GM19438 (cell line): ENCODE results near the gene N4BP2L1.

Experiments
- ATAC-seq: cut with Tn5 transposase; IDR thresholded peaks from one replicate; pipeline ENCODE4 v1.9.1; 2021; ENCODE audit warnings: low read depth; ENCODE audit not compliant: unreplicated experiment

Gene N4BP2L1

GRCh38 chr13:32427852-32428580 lies at the start of gene N4BP2L1:
Gene N4BP2L1, minus strand, starts transcription at chr13:32428130. Its CDS starts 48 bp downstream, at chr13:32428082.
- ATAC-seq = peak; percentile 74

DNA sequence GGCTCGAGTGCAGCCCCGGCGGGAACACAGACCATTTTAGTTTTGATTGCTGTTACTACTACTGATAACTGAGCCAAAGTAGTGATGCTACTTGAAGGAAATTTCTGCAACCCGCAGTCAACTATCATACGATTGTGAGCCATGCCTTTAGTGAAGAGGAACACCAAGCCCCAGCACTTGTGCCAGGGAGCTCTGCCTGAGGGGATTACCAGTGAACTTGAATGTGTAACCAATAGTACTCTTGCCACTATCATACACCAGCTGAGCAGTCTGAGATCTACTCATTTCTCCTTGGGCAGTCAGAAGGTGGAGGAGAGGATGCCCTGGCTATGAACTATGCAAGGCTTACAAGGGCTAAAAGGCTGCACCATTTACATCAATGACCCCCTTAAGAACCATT lies 49.0 kb upstream of the N4BP2L1 start:
- ATAC-seq = no peak

DNA sequence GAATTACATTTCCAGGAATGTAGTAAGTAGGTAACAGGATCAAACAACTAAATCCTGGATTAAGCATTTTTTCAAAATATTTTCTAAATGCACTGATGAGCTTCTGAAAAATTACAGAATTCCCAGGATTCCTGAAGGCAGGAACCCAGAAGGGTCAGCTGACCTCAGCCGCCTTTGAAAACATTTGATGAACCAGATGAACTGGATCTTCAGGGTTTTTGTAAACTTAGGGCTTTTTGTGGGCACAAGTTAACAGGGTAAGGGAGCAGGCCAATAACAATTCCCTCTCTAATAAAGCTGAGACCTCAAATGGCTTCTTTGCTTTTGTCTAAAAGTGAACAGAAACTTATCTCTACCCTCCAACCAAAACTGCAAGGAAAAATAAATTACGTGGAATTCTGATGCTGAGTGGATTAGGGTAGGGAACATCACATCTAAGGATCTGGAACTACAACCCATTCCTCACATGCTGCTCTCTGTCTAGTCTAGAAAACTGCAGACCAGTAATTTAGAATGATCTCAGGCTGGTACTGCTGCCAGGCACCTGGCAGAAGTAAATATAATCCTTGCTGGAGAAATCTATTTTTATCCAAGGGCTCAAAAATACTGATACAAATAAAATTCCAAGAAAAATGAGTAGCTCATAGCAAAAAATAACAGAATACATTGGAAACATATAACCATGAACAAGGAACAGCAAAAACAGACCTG lies 48.2 kb upstream of the N4BP2L1 start:
- ATAC-seq = no peak

- ATAC-seq = no peak
These were observed 47.3 kb upstream of the N4BP2L1 start for GRCh38 chr13:32474999-32475792.

DNA sequence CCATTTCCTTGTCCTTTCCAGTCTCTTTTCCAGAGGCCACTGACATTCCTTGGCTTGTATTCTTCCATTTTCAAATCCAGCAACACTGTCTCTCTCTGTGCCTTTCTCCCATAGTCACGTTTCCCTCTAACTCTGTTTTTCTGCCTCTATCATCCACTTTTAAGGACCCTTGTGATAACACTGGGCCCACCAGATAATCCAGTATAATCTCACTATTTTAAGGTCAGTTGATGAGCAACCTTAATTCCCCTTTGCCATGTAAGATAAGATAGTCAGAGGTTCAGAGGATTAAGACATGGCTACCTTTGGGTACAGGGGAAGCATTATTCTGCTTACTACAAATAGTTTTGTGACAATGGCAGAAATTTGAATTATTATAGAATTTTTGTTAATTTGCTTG lies 45.7 kb upstream of the N4BP2L1 start:
- ATAC-seq = no peak

DNA sequence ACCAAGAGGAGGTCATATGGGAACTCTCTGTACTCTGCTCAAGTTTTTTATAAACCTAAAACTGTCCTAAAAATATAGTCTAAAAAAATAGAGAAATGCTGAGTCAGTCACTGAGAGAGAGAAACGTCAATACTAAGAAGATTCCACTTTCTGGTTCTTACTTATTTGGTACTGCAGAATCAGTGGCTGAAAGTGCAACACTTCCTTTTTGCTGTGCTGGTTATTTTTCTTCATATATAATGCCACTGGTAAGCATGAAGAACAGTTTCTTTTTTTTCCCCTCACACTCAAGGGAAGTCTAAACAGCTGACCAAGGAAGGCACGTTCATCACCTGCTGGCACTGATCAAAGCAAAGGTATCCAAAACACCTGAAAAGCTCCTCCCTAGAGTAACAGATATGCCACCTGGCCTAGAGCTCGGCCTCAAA lies 44.3 kb upstream of the N4BP2L1 start:
- ATAC-seq = peak; percentile 81

DNA sequence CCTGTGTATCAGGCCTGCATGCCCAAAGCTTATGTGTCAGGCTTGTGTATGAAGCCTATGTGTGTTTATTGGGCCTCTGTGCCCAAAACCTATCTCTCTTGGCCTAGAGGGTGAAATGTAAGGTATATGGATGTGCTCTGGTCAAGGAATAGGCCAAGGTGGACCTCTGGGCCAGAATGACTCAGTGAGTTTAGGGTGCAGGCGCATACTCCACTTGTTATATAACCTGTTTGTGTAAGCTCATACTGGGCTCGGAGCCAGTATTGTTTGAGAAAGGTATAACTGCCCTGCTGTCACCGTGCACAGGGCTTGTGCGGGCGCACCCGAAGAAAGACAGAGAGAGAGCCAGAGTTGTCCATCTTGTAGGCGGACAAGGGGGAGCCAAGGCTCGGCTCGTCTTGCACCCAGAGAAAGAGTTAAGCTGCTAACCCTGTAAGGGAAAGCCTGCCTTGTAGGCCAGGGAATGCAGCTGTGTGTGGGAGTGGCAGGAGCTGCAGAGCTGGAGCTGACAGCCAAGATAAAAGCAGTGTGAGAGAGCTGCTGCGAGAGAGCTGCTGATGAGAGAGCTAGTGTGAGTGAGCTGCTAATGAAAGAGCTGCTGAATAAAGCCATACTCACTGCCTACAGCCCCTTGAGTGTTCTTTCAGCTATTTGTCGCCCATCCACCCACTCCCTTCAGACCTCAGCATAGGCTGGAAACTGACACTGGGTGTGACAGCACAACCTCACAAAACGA lies 43.4 kb upstream of the N4BP2L1 start:
- ATAC-seq = no peak

DNA sequence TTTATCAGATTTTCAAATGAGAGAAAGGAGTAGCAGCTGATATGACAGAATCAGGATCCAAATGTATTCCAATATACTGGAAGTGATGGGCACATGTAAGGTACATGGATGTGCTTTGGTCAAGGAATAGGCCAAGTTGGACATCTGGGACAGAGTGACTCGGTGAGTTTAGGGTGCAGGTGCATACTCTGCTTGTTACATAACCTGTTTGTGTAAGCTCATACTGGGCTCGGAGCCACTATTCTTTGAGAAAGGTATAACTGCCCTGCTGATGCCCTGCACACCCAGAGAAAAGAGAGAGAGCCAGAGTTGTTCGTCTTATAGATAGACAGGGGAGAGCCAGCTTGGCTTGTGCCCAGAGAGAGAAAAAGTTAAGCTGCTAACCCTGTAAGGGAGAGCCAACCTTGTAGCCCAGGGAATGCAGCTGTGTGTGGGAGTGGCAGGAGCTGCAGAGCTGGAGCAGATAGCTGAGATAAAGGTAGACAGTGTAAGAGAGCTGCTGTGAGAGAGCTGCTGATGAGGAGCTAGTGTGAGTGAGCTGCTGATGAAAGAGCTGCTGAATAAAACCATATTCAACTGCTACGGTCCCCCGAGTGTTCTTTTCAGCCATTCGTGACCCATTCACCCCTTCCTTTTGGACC lies 40.7 kb upstream of the N4BP2L1 start:
- ATAC-seq = no peak

DNA sequence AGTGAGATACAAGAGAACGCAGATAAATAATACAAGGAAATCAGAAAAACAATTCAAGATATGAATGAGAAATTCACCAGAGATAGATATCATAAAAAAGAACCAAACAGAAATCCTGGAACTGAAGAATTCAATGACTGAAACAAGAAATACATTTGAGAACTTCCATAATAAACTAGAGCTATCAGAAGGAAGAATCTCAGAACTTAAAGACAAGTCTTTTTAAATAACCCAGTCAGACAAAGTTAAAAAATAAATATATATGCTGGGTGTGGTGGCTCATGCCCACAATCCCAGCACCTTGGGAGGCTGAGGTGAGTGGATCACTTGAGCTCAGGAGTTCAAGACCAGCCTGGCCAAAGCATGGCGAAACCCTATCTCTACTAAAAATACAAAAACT lies 28.7 kb upstream of the N4BP2L1 start:
- ATAC-seq = no peak

GRCh38 chr13:32455594-32455903 lies 27.6 kb upstream of the N4BP2L1 start:
- no peak for ATAC-seq

- no peak for ATAC-seq
These were observed 27.1 kb upstream of the N4BP2L1 start for GRCh38 chr13:32454886-32455593.

DNA sequence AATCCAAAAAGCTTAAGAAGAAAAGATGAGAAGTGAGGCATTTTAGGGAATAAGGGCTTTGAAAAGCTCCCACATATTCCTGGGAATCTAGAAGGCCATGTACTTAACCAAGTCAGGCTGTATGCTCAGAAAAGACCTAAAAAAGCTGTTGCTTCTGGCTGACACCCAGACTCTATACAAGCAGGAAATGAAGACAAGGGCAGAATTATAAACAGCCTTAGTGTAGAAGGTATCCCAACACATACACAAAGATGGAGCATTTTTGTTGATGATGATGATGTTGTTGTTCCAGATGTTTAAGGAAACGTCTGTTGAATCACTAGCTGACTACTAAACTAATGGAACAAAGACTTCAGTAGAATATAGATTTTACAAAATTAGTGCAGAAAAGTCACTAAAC lies 26.1 kb upstream of the N4BP2L1 start:
- ATAC-seq = no peak

DNA sequence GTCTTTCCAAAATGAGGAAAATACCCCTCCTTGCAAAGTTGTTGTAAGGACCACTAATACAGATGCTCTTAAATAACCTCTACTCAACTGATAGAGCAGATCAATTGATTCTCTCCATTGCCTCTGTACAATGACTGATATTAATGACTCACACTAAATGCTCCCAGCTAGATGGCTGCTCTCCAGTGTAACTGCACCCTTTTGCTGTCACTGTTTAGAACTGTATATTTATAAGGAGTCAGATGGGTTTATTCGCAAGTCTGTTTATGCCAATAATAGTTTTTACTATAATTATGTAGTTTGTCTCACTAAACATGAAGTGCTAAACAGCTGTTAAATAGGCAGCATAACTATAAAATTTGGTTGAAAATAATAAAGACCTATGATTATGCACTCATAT lies 21.0 kb upstream of the N4BP2L1 start:
- ATAC-seq = no peak

DNA sequence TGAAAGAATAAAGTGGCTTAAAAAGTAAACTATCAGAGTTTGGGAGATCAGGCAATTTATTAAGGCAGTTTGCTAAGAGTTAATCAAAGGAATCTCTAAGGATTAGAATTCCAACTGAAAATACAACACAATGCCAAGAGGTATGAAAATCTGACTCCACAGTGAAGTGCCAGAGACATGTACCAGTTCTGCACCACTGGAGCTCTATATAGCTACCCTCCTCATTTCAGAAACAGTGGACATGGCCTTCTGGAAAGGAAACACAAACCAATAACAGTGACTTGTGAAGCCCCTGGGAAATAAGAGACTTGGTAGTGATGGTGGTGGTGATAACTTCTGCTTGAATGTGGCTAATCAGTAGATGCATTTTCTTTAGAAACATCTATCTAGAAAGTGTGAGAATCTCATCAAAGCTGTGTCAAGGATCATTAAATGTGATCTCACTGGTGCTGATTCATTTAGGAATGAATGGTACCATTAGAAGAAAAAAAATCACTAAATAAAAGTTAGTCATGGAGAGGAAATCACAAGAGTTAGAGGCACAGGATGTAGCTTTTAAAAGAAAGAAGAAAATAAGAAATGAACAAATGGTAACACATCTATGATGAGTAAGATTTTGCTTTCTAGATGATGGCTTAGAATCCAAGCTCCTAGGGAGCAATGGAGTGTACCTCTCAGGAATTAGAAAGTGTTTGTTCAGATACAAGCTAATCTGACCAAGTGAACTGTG lies 20.1 kb upstream of the N4BP2L1 start:
- ATAC-seq = no peak

GRCh38 chr13:32446773-32447465 lies 19.0 kb upstream of the N4BP2L1 start:
- ATAC-seq = no peak

DNA sequence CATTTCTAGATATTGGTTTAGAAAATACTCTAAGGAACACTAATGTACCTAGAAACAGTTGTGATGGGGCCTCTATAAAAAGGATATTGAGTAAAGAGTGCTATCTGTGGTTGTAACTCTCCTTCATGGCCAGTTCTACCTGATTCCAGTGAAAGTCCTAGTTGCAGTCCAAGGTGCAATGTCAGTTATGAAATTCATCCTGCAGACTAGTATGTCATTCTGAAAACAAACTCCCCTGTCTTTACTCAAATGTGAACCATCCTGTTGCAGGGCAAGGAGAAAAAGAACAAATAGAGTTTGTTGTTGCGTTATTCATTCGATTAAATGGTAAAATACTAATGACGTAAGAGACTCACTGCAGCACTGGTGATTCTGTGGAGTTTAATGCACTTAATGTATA lies 18.3 kb upstream of the N4BP2L1 start:
- no peak for ATAC-seq

GRCh38 chr13:32445461-32445860 lies 17.5 kb upstream of the N4BP2L1 start:
- no peak for ATAC-seq

DNA sequence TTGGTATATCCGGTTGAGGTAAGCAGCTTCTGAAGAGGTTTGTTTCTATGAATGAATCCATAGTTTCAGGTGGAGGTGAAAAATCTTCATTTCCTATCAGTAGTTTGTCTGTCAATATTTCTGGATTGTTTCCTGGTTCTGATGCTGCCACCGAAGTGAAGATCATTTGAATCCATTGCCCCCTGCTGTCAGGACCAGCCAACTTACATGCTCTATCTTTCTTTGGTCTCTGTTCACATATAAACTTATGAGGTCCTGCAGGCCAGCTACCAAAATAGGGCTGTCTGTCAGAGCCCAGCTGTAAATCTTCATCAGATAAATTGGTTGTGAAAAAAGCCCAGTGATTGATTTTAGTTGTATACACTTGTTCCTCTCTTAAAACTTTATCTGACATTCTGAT lies 15.2 kb upstream of the N4BP2L1 start:
- ATAC-seq = peak; percentile 69

DNA sequence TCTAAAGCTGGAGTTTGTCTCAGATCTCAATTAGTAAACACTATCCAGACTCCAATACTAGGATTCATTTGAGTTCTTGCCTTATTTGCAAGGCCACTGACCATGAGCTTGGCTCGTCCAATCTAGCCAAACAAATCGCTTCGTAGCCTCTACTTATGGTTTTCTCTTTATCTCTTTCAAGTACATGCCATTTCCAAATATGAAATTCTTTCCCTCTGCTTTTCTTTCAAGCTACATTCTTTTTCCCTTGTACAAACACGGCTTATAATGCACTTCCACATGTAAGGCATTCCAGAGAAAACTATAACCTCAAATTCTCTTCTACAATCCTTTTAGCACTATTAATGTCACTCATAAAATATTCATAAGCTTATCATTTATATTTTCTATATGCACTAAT lies 10.9 kb upstream of the N4BP2L1 start:
- ATAC-seq = no peak
